Measurements from ENCODE around the gene DESI1.
A peak's percentile ranks its signal among the peaks of the same experiment; 100 is the strongest.
"Not testable (repeated sequence)": the region's sequence is repeated elsewhere in the genome, so short reads cannot be mapped to it uniquely, and the experiment has no call there.

The DESI1 gene

DNA sequence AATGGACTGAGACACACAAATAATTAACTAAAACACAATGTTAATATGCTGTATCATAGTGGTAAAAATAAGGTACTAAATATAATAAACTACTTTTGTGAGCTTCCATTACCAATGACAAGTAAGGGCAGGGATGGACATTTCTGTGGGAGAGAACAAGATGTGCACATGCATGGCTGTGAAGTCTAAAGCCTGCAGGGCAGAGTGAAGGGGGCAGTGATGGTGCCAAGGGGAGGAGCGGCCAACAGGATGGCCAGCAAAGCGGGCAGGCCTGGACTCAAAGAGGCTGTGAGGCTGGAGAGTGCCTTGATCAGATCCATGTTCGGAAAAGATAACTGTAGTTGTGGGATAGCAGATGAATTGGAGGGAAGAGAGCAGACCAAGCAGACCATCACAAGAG, 12.5 kb downstream of the DESI1 start:
- DNase-seq (ENCODE audit: low read depth, low spot score), result no peak
- Histone ChIP-seq H3K9me3 (ENCODE audit: control insufficient read depth, insufficient read depth, low read length) (no peaks in the 10 kb centered on the region), H3K4me1 (ENCODE audit: control insufficient read depth, insufficient read depth, low read length) (no peaks in the 10 kb centered on the region), H3K27me3 (ENCODE audit: control insufficient read depth, insufficient read depth, low read length) (no peaks in the 10 kb centered on the region), H3K36me3 (ENCODE audit: control insufficient read depth, insufficient read depth, low read length) (no peaks in the 10 kb centered on the region), H3K27ac (ENCODE audit: low read length) (no peak overlapping the region), H3K4me3 (ENCODE audit: low read length) (no peak overlapping the region)
- WGBS (ENCODE audit: insufficient coverage, insufficient read length), result no CpG with 5 or more reads among the region's 3 CpGs

DNA sequence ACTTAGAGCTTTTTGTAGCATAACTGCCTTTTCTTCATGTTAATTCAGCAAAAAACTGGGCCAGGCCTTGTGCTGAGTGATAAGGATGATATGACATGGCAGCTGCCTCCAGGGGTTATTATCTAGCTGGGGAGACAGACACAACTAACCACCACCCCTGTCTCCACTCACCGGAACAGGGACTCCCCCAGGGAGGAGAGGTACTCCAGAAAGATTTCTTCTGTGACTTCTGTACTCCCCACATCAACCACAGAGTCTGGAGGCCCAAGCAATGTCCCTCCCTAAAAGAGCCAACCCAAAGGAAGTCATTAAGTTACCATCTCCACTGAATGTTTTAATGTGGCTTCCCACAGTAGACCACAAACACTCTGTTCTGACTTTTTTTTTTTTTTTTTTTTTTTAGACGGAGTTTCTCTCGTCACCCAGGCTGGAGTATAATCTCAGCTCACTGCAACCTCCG, 16.9 kb downstream of the DESI1 start:
- no CpG with 5 or more reads among the region's 4 CpGs for WGBS (ENCODE audit: insufficient coverage, insufficient read length)

DNA sequence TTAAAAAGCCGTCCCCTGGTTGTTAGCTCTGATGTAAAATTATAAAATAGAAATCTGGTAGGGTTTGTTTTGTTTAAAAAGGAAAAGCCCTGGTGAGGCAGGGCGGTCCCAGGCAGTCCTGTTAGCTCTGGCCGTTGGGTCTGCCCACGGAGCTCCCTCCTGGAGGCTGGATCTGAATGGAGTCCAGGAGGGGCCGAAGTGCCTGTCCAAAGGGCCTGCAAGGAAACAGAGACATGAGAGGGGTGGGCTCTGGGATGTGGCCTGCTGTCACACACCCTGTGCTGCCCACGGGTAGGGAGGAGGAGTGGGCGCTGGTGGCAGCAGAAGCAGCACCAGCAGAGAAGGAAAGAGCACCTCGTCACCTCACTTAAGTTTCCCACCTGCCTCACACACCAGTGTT, 19.9 kb downstream of the DESI1 start:
- no peak overlapping the region for H3K27ac ChIP-seq (ENCODE audit: low read length)
- no peak for DNase-seq (ENCODE audit: low read depth, low spot score)
- H3K9me3 ChIP-seq (ENCODE audit: control insufficient read depth, insufficient read depth, low read length), result no peaks in the 10 kb centered on the region
- WGBS (ENCODE audit: insufficient coverage, insufficient read length), result no CpG with 5 or more reads among the region's 8 CpGs
- H3K4me1 ChIP-seq (ENCODE audit: control insufficient read depth, insufficient read depth, low read length), result no peaks in the 10 kb centered on the region
- no peaks in the 10 kb centered on the region for H3K27me3 ChIP-seq (ENCODE audit: control insufficient read depth, insufficient read depth, low read length)
- no peak overlapping the region for H3K4me3 ChIP-seq (ENCODE audit: low read length)
- H3K36me3 ChIP-seq (ENCODE audit: control insufficient read depth, insufficient read depth, low read length), result peaks cover 9% of the 10 kb centered on the region

More for the DNA sequence above, 16.9 kb downstream of the DESI1 start:
- Histone ChIP-seq H3K27me3 (ENCODE audit: control insufficient read depth, insufficient read depth, low read length) (no peaks in the 10 kb centered on the region), H3K4me3 (ENCODE audit: low read length) (no peak overlapping the region), H3K4me1 (ENCODE audit: control insufficient read depth, insufficient read depth, low read length) (no peaks in the 10 kb centered on the region), H3K9me3 (ENCODE audit: control insufficient read depth, insufficient read depth, low read length) (no peaks in the 10 kb centered on the region), H3K27ac (ENCODE audit: low read length) (no peak overlapping the region), H3K36me3 (ENCODE audit: control insufficient read depth, insufficient read depth, low read length) (peaks cover 9% of the 10 kb centered on the region)
- DNase-seq (ENCODE audit: low read depth, low spot score), result no peak

DNA sequence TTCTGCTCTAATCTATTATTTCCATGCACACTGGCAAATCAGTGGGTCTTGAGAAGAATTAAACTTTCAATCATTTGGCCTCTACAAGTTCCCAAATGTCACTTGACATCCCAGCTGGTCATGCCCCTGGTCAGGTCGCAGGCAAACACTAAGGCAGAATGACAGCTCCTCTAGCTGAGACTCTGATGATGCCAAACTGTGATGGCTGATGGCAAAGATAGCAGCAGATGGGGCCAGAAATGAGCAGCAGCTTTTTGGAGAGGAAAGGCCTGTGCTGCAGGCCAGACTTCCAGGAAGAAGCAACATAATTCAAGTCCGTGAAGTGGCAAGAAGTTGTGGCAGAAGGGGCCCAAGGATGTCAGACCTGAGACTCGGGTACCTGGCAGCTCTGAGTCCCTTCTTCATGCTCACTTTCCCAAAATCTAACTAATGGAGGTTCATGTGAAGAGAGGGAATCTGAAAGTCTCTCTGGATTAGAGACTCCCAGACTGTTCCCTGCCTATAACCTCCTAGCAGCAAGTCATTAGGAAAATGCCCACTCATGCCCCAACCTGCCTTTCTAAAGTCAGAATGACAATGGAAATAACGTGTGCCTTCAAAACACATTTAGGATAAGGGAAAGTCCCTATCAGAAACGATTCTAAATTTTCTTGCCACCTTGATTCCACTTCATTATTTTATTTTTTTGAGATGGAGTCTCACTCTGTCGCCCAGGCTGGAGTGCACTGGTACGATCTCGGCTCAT, 21.8 kb downstream of the DESI1 start:
- Histone ChIP-seq H3K4me3 (ENCODE audit: low read length) (no peak overlapping the region), H3K4me1 (ENCODE audit: control insufficient read depth, insufficient read depth, low read length) (no peaks in the 10 kb centered on the region), H3K36me3 (ENCODE audit: control insufficient read depth, insufficient read depth, low read length) (peaks cover 9% of the 10 kb centered on the region), H3K27ac (ENCODE audit: low read length) (no peak overlapping the region), H3K9me3 (ENCODE audit: control insufficient read depth, insufficient read depth, low read length) (no peaks in the 10 kb centered on the region), H3K27me3 (ENCODE audit: control insufficient read depth, insufficient read depth, low read length) (no peaks in the 10 kb centered on the region)
- no CpG with 5 or more reads among the region's 8 CpGs for WGBS (ENCODE audit: insufficient coverage, insufficient read length)
- no peak for DNase-seq (ENCODE audit: low read depth, low spot score)

DNA sequence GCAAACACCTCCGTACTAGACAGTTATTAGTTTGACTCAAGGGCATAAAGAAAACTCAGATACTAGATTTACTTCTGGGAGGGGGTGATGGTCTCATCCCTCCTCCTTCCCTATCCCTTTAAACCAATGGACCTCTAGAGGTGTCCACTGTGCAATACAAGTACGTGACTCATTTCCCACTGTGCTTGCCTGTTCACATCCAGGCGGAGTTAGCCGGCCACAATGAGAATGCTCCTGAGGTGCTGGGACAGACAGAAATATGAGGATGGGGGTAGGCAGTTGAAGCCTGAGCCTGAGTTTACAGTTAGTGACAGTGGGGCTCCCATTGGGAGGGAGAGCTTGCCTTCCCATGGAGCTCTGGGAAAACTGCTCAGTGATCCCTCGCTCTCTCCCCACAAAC, 22.8 kb downstream of the DESI1 start:
- no peaks in the 10 kb centered on the region for H3K9me3 ChIP-seq (ENCODE audit: control insufficient read depth, insufficient read depth, low read length)
- no peaks in the 10 kb centered on the region; the same call in 1 of the 2 replicates for H3K4me1 ChIP-seq (ENCODE audit: control insufficient read depth, insufficient read depth, low read length)
- WGBS (ENCODE audit: insufficient coverage, insufficient read length), result no CpG with 5 or more reads among the region's 5 CpGs
- no peak for DNase-seq (ENCODE audit: low read depth, low spot score)
- H3K27ac ChIP-seq (ENCODE audit: low read length), result no peak overlapping the region
- no peaks in the 10 kb centered on the region for H3K27me3 ChIP-seq (ENCODE audit: control insufficient read depth, insufficient read depth, low read length)
- no peak overlapping the region for H3K4me3 ChIP-seq (ENCODE audit: low read length)
- peaks cover 8% of the 10 kb centered on the region for H3K36me3 ChIP-seq (ENCODE audit: control insufficient read depth, insufficient read depth, low read length)

DNA sequence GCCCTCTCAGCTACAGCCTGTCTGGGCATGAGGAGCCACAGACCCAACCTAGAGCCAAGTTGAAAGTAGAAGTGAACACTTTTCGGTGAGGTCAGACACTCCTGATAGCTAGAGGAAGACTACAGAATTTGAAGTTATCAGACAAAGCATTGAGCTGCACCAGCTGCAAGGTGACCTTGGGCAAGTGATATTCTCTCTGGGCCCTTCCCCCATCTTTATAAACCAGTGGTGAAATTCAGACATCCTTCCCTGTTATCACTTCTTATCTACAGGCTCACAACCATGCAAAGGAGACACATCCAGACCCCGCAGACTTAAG, 23.2 kb downstream of the DESI1 start:
- no CpG with 5 or more reads among the region's 2 CpGs for WGBS (ENCODE audit: insufficient coverage, insufficient read length)
- H3K4me3 ChIP-seq (ENCODE audit: low read length), result no peak overlapping the region
- H3K36me3 ChIP-seq (ENCODE audit: control insufficient read depth, insufficient read depth, low read length), result peaks cover 5% of the 10 kb centered on the region; the same call in 1 of the 2 replicates

DNA sequence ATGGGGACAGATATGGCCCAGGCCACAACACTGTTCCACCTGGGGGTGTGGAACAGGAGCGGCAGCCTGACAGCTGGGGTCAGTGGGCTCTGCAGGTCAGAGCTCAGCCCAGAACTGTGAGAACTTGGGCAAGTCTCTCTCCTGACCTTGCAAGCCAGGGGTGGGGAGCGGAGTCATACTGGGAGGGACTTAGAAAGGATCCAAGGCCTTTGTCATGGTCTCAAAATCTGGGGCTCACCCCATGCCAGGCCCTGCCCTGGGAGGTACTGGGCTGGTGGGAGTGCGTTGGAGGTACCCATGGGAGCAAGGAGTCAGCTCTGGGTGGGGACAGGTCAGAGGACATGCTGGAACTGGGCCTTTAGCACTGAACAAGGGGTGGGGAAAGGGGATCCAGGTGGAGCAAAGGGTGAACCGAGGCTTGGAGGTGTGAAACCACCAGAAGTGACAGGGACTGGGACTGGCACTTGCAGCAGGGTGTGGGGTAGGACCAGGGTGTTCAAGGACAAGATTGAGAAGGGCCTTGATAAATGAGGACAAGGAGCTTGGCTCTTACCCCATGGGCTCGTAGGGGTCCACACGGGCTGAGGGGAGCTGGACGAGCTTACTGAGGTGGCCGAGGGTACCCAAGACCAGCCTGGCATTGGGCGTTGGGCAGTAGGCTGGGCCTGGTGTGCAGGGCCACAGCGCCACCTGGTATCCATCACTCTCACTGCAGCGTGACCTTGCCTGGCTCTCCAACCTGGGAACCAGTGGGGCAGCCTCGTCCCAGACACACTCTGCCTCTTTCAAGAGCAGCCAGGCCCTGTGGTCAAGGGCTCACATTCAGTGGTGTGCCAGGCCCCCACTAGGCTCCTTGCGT, 23.8 kb downstream of the DESI1 start:
- Histone ChIP-seq H3K4me1 (ENCODE audit: control insufficient read depth, insufficient read depth, low read length) (no peaks in the 10 kb centered on the region; the same call in 1 of the 2 replicates), H3K27ac (ENCODE audit: low read length) (no peak overlapping the region), H3K27me3 (ENCODE audit: control insufficient read depth, insufficient read depth, low read length) (no peaks in the 10 kb centered on the region), H3K9me3 (ENCODE audit: control insufficient read depth, insufficient read depth, low read length) (no peaks in the 10 kb centered on the region), H3K36me3 (ENCODE audit: control insufficient read depth, insufficient read depth, low read length) (no peaks in the 10 kb centered on the region), H3K4me3 (ENCODE audit: low read length) (no peak overlapping the region)
- peak; percentile 45 for DNase-seq (ENCODE audit: low read depth, low spot score)
- no CpG with 5 or more reads among the region's 13 CpGs for WGBS (ENCODE audit: insufficient coverage, insufficient read length)

More for the DNA sequence above, 23.2 kb downstream of the DESI1 start:
- no peaks in the 10 kb centered on the region; the same call in 1 of the 2 replicates for H3K4me1 ChIP-seq (ENCODE audit: control insufficient read depth, insufficient read depth, low read length)
- H3K27ac ChIP-seq (ENCODE audit: low read length), result no peak overlapping the region
- no peaks in the 10 kb centered on the region for H3K9me3 ChIP-seq (ENCODE audit: control insufficient read depth, insufficient read depth, low read length)
- no peak for DNase-seq (ENCODE audit: low read depth, low spot score)
- no peaks in the 10 kb centered on the region for H3K27me3 ChIP-seq (ENCODE audit: control insufficient read depth, insufficient read depth, low read length)

DNA sequence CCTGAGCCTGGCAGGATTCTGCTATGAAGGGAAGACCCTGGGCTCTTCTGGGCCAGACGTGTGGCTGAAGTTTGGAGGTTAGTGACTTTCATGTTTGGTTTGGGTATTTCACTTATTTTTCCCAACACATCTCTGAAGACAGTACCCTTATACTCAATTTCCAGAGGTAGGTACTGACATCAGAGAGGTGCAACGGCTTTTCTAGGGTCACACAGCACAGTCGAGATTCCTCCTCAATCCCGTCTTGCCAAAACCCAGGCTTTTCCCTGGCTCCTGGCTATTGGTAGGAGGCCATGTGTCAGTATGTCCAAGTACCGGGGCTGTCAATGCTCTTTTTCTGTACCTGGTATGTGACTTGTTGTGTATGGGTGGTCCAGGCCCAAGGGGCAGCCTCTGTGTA, 25.1 kb downstream of the DESI1 start:
- no peaks in the 10 kb centered on the region; the same call in 1 of the 2 replicates for H3K4me1 ChIP-seq (ENCODE audit: control insufficient read depth, insufficient read depth, low read length)
- no peaks in the 10 kb centered on the region for H3K36me3 ChIP-seq (ENCODE audit: control insufficient read depth, insufficient read depth, low read length)
- whole genome bisulfite sequencing (ENCODE audit: insufficient coverage, insufficient read length), result no CpG with 5 or more reads among the region's 5 CpGs
- H3K27ac ChIP-seq (ENCODE audit: low read length), result no peak overlapping the region
- no peak for DNase-seq (ENCODE audit: low read depth, low spot score)
- H3K27me3 ChIP-seq (ENCODE audit: control insufficient read depth, insufficient read depth, low read length), result no peaks in the 10 kb centered on the region
- no peak overlapping the region for H3K4me3 ChIP-seq (ENCODE audit: low read length)
- H3K9me3 ChIP-seq (ENCODE audit: control insufficient read depth, insufficient read depth, low read length), result no peaks in the 10 kb centered on the region

DNA sequence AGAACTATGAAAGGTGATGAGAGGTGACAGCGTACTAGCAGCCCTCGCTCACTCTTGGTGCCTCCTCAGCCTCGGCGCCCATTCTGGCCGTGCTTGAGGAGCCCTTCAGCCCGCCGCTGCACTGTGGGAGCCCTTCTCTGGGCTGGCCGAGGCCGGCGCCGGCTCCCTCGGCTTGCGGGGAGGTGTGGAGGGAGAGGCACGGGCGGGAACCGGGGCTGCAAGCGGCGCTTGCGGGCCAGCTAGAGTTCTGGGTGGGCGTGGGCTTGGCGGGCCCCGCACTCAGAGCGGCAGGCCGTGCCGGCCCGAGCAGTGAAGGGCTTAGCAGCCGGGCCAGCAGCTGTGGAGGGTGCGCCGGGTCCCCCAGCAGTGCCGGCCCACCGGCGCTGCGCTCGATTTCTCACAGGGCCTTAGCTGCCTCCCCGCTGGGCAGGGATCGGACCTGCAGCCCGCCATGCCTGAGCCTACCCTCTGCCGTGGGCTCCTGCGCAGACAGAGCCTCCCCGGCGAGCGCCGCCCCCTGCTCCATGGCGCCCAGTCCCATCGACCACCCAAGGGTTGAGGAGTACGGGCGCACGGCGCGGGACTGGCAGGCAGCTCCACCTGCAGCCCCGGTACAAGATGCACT, 27.4 kb downstream of the DESI1 start:
- no CpG with 5 or more reads among the region's 51 CpGs for WGBS (ENCODE audit: insufficient coverage, insufficient read length)

DNA sequence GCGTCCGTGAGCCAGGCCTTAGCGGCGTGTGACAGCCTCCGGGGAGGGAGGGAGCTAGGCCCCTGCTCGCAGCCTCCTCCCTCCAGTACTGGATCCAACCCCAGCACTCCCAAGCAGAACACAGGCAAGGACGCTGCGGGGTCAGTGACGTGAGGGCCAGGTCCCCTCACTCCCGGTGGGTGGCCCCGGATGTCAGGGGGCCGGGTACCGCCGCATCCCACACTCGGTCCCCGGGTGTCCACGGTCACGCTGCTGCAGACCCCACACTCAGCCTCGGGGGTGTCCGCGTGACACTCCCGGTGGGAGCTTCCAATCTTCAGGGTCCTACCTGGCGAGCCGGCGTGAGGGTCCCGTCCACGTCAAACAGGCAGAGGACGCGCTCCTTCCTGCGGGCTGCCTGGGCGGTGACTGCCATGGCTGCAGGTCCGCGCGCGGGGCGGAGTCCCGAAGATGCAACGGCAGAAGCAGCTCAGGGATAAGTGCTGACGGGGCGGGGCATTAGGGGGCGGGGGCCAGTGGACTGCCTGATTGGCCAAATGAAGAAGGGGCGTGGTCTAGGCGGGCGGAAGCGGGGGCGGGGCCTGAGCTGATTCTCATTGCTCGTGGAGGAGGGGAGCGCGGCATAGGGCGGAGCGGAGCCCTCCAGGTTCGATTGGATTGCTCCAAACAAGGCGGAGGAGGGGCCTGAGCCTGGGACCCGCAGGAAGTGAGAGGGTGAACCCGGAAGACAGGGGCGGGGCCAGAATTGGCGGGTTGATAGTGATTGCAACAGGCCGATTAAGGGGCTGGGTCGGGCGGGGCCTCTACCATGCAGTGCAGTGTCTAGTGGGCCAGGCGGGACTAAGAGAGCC, 31.2 kb downstream of the DESI1 start, which contains the start of gene PMM1:
Gene PMM1, minus strand, starts transcription at position 450 of the 851 bp plus-strand sequence. Its CDS starts 35 bp downstream, at position 415.
- no peak within 1 kb of the TSS for H3K27ac ChIP-seq (ENCODE audit: low read length)

More for the DNA sequence above, 27.4 kb downstream of the DESI1 start:
- H3K4me1 ChIP-seq (ENCODE audit: control insufficient read depth, insufficient read depth, low read length); H3K9me3 ChIP-seq (ENCODE audit: control insufficient read depth, insufficient read depth, low read length); DNase-seq (ENCODE audit: low read depth, low spot score); H3K4me3 ChIP-seq (ENCODE audit: low read length); H3K36me3 ChIP-seq (ENCODE audit: control insufficient read depth, insufficient read depth, low read length); H3K27ac ChIP-seq (ENCODE audit: low read length); H3K27me3 ChIP-seq (ENCODE audit: control insufficient read depth, insufficient read depth, low read length): not testable (repeated sequence)

More for the DNA sequence above, 31.2 kb downstream of the DESI1 start, which contains the start of gene PMM1:
- H3K36me3 ChIP-seq (ENCODE audit: control insufficient read depth, insufficient read depth, low read length), result no peaks in the 10 kb centered on the region
- no CpG with 5 or more reads among the region's 61 CpGs for WGBS (ENCODE audit: insufficient coverage, insufficient read length)
- H3K4me3 ChIP-seq (ENCODE audit: low read length), result peak within 1 kb of the TSS; percentile 70
- H3K4me1 ChIP-seq (ENCODE audit: control insufficient read depth, insufficient read depth, low read length), result no peaks in the 10 kb centered on the region; the same call in 1 of the 2 replicates
- H3K27me3 ChIP-seq (ENCODE audit: control insufficient read depth, insufficient read depth, low read length), result no peaks in the 10 kb centered on the region
- H3K9me3 ChIP-seq (ENCODE audit: control insufficient read depth, insufficient read depth, low read length), result no peaks in the 10 kb centered on the region
- peak; percentile 98 for DNase-seq (ENCODE audit: low read depth, low spot score)
